GM21825 (cell line): ENCODE measurements around the gene TINAGL1.

ENCODE experiments used
- ATAC-seq: cut with Tn5 transposase; IDR thresholded peaks from one replicate; pipeline ENCODE4 v1.9.1; 2021; ENCODE audit warnings: mild to moderate bottlenecking, moderate library complexity; ENCODE audit not compliant: unreplicated experiment

The TINAGL1 gene

DNA sequence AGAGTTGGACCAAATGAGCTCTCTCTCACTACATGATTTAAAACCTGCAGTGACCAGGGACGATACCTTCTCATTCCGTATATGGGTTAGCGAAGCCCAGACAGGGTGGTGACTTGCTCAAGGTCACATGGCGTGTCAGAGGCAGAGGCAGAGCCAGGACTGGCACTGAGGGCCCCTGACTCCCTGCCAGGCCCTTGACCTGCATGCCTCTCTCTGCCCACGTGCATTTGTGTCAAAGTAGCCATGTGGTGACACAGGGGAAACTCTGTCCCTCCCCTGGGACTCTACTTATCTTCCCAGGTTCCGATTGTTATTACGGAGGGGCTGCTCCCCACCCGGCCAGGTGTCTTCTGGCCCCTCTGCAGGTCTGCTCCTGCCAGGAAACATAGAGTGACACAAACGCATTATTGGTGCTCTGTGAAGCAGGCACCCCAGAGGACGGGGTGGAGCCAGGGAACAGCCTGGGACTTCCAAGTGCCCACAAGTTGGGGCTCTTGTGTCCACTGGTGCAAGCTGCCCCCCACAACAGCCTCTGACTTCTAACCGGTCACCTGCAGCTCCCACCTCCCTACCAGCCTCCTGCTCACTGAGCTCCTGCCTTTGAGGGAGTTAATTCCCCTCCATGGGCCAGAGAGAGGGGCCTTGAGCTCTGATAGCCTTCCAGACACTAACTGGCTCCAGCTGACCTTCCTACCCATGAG lies 7.3 kb upstream of the TINAGL1 start:
- ATAC-seq = no peak

DNA sequence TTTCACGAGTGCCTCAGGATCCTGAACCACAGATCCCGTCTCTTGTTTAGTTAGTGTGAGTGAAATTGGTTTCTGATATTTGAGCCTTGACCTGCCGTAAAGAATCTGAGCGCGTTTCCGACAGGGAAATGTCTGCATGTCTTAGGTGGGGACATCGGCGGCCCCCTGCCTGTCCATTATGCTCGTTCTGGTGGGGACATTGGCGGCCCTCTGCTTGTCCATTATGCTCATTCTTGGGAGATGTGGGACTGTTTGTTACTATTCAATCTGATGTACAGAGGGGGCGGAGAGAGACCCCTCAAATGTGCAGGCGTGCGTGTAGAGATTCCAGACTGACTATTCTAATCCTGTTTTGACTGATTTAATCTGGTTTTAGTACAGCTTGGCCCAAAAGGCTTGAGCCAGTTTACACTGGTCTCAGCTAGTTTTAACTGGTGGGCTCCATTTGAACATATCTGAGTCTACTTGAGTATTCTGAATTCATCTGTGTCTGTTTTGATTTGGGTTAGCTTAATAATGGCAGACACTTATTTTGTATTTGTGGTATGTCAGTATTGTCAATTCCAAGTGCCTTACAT lies 6.6 kb upstream of the TINAGL1 start:
- ATAC-seq = no peak

DNA sequence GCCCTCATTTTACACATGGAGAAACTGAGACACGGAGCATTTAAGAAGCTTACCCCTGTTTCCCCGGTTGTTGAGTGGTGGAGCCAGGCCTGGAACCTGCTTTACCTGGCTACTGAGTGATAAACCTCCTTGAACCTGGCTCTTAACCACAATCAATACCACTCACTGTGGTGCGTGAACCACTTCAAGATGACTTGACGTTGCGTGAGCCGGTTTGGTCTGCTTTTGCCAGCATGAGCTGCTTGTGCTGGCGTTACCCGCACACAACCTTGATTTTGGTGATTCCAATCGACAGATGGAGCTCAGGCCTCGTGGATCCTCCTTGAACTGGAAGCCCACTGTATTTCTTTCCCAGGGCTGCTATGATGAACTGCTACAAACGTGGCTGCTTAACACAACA lies 6.1 kb upstream of the TINAGL1 start:
- ATAC-seq = no peak

DNA sequence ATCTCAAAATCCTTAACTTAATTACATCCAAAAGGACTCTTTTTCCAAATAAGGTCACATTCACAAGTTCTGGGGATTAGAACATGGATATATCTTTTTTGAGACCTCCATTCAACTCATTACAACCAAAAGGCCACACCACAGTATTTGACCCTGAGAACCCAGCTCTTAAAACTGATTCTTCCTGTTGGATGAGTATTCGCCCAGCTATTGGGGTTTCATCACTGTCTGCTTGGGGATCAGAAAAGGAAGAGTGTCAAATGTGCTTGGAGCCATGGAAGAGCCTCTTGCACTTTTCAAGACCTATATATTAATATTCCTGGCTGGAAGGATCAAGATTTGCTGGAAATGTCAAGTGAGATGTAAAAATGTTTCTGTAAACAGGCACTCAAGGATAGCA lies 5.4 kb upstream of the TINAGL1 start:
- ATAC-seq = no peak

DNA sequence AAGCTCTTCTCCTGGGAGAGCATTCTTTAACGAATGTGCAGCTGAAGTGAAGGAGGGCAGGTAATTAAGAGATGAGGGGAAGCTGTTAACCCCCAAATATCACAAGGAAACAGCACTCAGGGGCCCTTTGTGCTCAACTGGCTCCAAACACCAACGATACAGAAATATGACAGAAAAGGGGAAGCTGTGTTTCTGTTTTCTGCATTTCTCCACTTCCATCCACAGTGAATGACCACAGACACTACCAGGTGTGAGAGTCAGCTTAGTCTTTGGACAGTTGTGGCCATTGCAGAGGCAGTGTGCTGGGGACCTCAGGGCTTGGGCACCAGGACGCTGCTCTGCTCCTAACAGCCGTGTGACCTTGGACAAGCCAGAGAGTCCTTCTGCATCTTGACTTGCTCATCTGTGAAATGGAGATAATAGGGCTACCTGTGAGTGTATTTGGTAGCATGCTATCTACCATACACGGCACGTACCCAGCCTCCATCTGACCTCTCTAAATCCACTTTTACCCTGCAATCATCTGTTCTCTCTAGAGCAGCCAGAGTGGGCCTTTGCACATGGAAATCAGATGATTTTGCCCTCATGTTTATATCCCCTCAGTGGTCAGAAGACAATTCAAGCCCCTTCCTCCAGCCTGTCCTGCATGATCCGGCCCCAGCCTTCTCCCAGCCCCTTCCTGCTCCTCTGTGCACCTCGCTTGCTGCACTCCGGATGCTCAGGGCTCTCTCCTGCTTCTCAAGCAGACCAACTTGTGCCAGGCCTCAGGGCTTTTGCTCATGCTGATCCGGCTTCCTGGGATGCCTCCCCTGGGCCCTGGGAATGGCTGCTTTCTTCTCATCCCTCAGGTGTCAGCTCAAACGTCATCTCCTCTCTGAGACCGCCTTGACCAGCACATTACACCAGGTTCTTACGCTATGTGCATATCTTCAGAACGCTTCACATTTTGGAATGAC lies 4.7 kb upstream of the TINAGL1 start:
- ATAC-seq = no peak

DNA sequence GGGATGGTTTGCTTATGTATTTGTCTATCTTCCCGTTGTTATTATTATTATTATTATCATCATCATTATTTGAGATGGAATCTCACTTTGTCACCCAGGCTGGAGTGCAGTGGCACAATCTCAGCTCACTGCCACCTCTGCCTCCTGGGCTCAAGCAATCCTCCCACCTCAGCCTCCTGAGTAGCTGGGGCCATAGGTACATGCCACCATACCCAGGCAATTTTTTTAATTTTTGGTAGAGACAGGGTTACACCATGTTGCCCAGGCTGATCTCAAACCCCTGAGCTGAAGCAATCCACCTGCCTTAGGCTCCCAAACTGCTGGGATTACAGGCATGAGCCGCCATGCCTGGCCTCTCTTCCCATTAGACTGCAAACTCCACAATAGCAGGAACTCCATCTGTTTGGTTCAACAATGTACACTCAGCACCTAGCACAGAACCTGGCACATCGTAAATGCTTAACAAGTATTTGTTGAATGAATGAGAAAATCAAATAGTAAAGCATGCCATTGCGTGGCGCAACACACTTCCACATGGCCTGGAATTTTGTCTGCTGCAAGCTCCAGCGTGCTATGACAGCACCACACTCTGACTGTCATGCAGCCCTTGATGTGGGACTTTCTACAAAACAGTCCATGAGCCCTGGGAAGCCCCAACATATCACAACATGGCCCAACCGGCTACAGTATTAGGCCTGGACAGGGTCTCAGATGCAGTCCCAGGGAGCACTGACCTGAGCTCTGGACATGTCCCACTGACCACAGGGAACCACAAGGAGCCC lies 3.8 kb upstream of the TINAGL1 start:
- no peak for ATAC-seq

DNA sequence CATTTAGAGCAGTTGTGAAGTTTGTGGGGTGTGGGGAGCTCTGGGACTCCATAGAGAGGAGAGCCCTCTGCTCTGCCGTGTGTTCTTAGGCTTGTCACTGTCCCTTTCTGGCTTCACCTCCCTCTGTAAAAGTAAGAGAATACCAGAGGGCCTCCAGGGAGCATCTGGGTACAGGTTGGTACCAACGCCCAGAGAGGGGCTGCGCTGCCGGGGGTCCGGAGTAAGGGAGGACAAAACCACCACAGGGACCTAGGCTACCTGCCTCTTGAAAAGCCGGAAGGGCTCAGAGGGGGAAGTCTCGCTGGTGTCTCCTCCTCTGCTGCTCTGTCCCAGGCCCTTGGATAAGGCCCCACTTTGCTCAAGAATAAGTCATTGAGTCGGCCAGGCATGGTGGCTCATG lies 3.1 kb upstream of the TINAGL1 start:
- ATAC-seq = no peak

DNA sequence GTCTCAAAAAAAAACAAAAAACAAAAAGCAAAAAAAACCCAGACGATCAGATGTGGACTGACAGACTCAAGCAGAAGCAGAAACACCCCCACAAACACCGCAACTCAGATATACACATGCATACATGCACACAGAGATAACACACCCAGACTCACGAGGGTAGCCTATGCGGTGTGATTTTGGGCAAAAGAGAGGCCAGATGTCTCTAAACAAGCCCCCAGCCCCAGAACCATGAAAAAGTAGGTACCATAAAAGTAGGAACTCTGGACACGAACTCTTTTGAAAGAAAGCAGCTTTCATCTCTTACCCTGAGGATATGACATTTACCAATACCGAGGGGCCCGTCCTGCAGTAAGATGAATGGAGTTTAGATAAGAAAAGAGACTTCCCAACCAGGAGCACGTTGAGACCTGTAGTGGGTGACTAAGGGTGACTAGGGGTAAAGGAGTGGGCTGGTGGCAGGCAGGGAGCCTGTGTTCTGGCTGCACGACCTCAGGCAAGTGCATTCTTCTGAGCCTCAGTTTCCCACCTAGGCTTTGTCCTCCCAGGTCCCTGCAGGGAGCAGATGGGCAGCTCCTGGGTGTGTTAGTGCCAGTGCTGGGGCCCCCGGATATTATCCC lies 1.5 kb upstream of the TINAGL1 start:
- ATAC-seq = no peak

DNA sequence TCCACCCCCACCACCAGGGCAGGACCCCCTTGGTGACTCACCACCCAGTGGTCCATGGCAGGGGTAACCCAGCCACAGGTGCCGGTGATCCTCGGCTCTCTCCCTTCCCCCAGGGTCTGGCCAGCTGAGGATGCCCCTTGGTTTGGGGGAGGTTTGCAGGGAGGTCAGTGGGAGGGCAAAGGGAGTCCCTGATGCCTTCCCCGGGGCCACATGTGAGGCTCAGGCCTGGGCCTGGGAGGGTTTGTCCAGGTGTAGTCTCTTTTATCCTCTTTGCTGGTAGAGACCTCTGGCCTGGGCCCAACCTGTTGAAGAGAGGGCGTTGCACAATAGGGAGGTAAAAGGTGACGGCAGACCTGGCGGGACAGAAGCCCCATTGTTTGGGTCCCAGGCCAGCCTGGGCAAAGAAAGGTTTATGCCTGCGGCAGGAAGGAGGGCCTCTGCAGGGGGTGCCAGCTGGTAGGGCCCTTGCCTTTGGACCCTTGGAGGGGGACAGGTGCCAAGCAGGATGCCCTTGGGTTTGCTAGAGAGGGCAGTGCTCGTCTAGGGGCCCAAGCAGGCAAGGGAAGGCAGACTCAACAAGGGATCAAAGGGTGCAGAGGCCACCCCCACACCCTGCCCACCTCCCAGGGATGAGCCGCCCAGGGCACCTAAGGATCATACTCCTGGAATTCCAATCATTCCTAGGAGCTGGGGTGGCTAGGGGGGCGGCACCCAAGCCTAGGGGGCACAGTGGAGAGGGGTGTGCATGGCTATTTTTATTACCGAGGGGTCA lies 760 bp upstream of the TINAGL1 start:
- no peak for ATAC-seq

DNA sequence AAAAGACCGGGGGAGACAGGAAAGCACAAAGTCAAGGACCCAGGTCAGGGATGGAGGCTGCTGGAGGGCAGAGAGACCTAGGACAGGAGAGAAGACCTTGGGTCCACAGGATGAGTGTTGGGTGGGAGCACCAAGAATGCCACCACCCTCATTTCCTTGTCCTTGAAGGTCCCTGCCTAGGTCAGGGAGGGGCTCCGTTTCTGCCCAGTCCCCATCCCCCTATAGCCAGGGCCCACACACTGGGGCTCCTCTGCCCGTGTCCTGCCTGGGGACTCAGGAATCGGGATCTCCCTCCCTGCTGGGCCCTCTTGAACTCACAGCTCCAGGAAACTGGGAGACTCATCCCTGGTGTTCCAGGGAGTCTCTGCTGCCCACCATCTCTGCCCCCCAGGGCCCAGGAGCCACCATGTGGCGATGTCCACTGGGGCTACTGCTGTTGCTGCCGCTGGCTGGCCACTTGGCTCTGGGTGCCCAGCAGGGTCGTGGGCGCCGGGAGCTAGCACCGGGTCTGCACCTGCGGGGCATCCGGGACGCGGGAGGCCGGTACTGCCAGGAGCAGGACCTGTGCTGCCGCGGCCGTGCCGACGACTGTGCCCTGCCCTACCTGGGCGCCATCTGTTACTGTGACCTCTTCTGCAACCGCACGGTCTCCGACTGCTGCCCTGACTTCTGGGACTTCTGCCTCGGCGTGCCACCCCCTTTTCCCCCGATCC lies 584 bp downstream of the TINAGL1 start:
- ATAC-seq = no peak

DNA sequence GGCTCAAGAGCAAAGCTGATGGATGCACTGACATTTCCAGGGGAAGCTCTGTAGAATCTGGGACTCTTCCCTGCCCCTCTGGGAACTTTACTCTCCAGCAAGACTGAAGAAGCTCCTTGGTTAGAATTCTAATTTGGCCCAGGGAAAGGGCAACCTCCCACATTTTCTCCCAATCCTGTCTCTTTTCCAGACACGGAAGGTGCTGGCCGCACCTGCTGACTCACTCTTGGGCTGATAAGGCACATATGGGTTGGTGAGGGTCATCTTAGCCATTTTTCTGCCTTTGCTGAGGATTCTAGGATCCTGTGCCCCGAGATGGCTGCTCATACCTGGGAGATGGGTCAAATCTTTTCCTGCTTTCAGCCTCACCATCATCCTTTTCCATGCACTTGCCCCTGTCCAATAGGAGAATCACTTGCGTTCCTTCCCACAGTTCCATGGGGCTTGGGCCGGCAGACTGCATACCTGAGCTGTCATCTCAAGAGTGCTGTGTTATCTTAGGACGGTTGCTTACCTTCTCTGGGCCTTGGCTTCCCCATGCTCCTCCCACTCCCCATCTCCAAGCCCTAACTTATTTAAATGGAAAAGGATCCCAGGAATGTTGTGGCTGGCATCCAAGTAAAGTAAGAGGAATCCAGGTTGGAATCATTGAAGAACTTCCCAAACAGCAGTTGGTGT lies 1.3 kb downstream of the TINAGL1 start:
- ATAC-seq = no peak

DNA sequence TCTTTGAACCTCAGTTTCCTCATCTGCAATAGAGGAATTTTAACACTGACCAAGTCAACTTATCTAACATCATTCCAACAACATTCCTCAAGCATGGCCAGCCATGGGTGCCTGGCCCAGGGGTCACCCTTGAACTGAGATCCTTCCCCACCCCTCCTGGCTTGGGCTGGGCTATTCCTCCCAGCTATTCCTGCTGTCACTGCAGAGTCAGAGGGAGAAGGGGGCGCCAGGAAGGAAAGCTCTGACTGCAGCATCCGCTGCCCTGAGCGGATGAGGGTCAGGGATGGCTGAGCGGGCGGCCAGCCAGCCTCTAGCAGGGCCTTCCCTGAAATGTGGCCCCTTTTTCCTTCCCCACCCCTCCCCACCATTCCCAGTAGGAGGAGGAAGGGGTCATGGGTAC lies 3.1 kb downstream of the TINAGL1 start:
- ATAC-seq = no peak

DNA sequence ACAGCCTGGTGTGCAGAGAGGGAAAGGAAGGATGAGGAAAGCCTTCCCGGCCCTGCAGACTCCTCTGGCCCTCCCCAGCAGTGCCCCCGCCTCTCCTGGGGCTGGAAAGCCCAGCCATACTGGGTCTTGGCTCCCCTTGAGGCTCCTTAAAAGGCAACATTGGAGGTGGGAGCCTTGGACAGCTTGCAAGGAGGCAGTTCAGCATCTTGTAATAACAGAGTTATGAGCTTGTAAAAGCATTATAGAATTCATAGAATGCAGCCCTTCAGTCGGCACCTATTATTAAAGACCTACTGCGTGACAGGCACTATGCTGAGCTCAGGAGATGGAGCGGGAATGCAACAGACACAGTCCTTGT lies 4.2 kb downstream of the TINAGL1 start:
- ATAC-seq = no peak

DNA sequence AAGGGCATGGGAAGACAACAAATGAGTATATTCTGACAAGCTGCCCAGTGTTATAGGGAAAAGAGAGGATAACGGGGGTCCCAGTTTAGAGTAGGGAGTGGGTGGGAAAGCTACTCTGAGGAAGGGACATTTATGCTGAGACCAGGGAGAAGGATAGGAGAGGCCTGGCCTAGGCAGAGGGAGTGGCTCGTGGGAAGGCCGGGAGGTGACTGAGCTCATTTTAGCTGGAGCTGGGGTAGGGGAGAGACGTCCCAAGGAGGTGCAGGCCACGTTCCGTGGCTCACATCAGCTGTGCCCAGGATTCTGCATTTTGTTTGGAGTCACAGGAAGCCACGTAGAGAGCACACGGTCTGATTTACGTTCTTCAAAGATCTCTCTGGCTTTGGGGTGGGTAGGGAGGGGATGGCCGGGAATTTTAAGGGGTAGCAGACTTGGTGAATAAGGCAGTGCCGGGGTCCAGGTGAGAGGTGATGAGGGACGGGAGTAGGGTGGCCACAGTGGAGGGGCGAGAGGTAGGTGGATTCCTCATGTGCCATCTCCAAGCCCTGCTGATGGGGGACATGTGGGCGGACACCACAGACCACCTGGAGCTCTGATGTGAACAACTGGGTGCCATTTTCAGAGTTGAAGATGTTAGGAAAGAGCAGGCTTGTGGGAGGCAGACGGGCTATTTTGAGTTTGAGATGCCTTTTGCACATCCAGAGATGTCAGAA lies 4.7 kb downstream of the TINAGL1 start:
- ATAC-seq = no peak

DNA sequence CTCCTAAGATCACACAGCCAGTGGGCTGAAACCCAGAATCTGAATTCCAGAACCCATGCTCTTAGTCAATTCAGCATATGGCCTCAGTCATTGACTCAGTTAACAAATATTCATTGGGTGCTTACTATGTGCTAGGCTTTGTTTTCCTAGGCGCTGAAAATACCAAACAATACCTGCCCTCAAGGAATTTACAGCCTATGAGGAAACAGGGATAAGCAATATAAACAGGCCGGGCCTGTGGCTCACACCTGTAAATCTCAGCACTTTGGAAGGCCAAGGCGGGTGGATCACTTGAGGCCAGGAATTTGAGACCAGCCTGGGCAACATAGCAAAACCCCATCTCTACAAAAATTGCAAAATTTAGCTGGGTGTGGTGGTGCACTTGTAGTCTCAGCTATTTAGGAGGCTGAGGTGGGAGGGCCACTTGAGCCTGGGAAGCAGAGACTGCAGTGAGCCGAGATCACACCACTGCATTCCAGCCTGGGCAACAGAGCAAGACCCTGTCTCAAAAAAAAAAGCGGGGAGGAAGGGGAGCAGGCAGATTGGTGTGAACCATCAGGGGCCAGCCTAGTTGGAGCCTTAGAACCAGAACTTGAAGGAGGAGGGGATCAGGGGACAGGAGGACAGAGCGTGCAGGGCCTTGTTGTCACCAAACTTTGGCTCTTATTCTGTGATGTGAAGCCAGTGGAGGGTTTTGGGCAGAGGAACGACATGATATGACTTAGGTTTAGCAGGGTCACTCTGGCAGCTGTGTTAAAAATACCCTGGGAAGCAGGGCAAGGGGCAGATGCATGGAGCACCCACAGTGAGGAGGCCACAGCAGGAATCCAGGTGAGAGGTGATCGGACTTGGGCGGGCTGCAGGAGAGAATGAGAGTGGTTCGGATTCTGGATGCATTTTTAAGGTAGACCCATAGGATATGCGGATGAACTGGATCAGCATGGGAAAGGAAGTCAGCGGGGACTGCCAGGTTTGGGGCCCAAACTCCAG lies 5.8 kb downstream of the TINAGL1 start:
- ATAC-seq = no peak

DNA sequence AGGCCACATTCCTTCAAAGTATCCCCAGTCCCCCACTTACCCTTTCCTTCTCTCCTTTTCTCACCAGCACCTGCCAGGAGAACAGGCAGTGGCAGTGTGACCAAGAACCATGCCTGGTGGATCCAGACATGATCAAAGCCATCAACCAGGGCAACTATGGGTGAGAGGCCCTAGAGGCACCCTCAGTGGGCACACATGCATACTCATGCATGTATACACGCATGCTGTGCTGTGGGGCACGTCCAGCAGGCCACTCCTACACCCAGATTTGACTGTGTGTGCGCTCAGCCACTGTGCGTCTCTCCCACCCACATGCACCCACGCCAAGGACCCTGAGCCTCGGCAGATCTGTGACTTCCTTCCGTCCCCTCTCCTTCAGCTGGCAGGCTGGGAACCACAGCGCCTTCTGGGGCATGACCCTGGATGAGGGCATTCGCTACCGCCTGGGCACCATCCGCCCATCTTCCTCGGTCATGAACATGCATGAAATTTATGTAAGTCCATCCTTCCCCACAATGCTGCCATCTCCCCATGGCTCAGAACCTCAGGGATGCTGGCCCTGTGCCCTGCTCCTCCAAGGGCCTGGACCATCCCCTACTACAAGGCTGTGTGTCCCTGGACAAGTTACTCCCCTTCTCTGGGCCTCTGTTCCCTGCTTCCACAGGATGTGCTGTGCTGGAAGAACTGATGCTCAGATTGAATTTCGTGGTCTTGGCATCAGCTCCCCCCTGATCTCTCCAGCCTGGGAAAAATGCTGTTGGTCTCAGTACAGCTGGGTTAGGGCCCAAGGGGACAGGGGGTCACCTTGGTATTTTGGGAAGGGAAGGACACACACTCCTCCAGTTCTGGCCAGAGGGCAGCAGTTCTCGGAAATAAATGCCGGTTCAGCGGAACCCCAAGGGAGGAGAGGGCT lies 7.0 kb downstream of the TINAGL1 start:
- no peak for ATAC-seq
